Spleen (tissue), 11 donors: Measurements from ENCODE around the gene PTK6. TPM values are rescaled to one million over a fixed set of nuclear protein-coding genes. Genes with fewer than 3 reads are reported as not detected.

Experiments
- DNase-seq: peaks from one replicate; pipeline ENCODE4 v3.0.0-alpha.2; 2020
- H3K27ac ChIP-seq, 8 donors: fragments of 200-600 bp; sonication (generic) in 7 of 8; 1 replicate in 4 of 8; 2 replicates in 4 of 8; pipeline versions ENCODE4 v1.5.0 to v1.8.0; 2016 to 2021; ENCODE audit warnings: inconsistent platforms in 4 of 8, mild to moderate bottlenecking in 4 of 8, moderate library complexity in 1 of 8
- H3K27me3 ChIP-seq, 7 donors: fragments of 200-600 bp; sonication (generic) in 6 of 7; replicated peaks in 1 of 7; 1 replicate in 4 of 7; 2 replicates in 3 of 7; pipeline versions ENCODE4 v1.5.0 to v1.8.0; 2016 to 2021; ENCODE audit warnings: inconsistent platforms in 3 of 7, mild to moderate bottlenecking in 1 of 7
- H3K36me3 ChIP-seq, 6 donors: fragments of 200-600 bp; sonication (generic) in 5 of 6; 1 replicate in 4 of 6; 2 replicates in 2 of 6; pipeline versions ENCODE4 v1.5.0 to v1.8.0; 2016 to 2021; ENCODE audit warnings: inconsistent platforms in 2 of 6
- H3K4me1 ChIP-seq, 6 donors: fragments of 200-600 bp; sonication (generic) in 5 of 6; 1 replicate in 3 of 6; 2 replicates in 3 of 6; pipeline versions ENCODE4 v1.5.0 to v1.8.0; 2016 to 2021; ENCODE audit warnings: inconsistent platforms in 3 of 6
- H3K4me3 ChIP-seq, 8 donors: fragments of 200-600 bp; sonication (generic) in 7 of 8; 1 replicate in 4 of 8; 2 replicates in 4 of 8; pipeline versions ENCODE4 v1.5.0 to v1.8.0; 2016 to 2021; ENCODE audit warnings: inconsistent platforms in 4 of 8, mild to moderate bottlenecking in 4 of 8, moderate library complexity in 2 of 8
- H3K9me3 ChIP-seq, 8 donors: fragments of 200-600 bp; sonication (generic) in 7 of 8; 1 replicate in 4 of 8; 2 replicates in 4 of 8; pipeline versions ENCODE4 v1.5.0 to v1.8.0; 2016 to 2021; ENCODE audit warnings: inconsistent platforms in 4 of 8
- POLR2A ChIP-seq, 3 donors: fragments of 450-650 bp; IDR thresholded peaks; one replicate each; pipeline ENCODE4 v1.5.1; 2017; ENCODE audit warnings: antibody characterized with exemption in 3 of 3, mild to moderate bottlenecking in 1 of 3
- POLR2AphosphoS5 ChIP-seq, 3 donors: sonication (generic); formaldehyde crosslinking; IDR thresholded peaks; one replicate each; pipeline ENCODE4 v1.5.1; 2017; ENCODE audit warnings: antibody characterized with exemption in 3 of 3
- WGBS, 5 donors: extraction: QIAGEN DNeasy Blood & Tissue Kit in 3 of 5; methylation state at CpG; one replicate each; pipeline versions ENCODE4 v1.1.5 to v1.1.7; 2013 to 2018; 5-methylcytosine and 5-hydroxymethylcytosine counted together
- intact Hi-C: fragments of 100-400 bp; cut with DNase I; formaldehyde crosslinking; loops from one replicate; pipeline ENCODE4 v1.15.0; 2023; ENCODE audit warnings: low total_unique reads
- polyA plus RNA-seq, 3 donors: library from polyadenylated mRNA; stranded (reverse); fragments of 200-250 nt; gene quantifications; one replicate each; pipeline ENCODE4 v1.2.1, GENCODE V29; 2013
- total RNA-seq, 7 donors: library from RNA; depleted of rRNA in 3 of 7; stranded (reverse); fragments of >200 nt in 3 of 7; fragmentation: NEBNext Ultra II Directional in 4 of 7; extraction: Animal tissue kit (Norgen Biotek cat#: 25700) in 4 of 7; gene quantifications; one replicate each; pipeline versions ENCODE4 v1.1.0 to v1.2.1, GENCODE V29; 2016 to 2021
- TF ChIP-seq, protein P1 (sequence below), 11 experiments: fragments of 200-600 bp in 7 of 11; fragments of 450-650 bp in 4 of 11; sonication (generic) in 4 of 11; IDR thresholded peaks in 8 of 11; conservative IDR thresholded peaks in 3 of 11; 1 replicate in 7 of 11; 2 replicates in 4 of 11; pipeline versions ENCODE4 v1.4.0 to v1.8.0; 2016 to 2021; ENCODE audit warnings: antibody characterized with exemption in 11 of 11, inconsistent platforms in 4 of 11, mild to moderate bottlenecking in 1 of 11
- donor health status: healthy with polysubstance abuse.
- donor health status: DM: no; HTN: no; CAD: no; lungs with moderate emphysema.
- donor health status: DM: no; HTN: no; CAD: no.
- donor health status: Bipolar disorder and iron deficiency.
- donor health status: healthy.
- donor health status: DM: no; HTN: no; CAD: no.
- donor health status: DM: yes; HTN: yes; CAD: no.

PTK6 gene
- total and polyA plus RNA-seq, 10 donors = 0.20 to 1.0 (median 0.71) TPM

DNA sequence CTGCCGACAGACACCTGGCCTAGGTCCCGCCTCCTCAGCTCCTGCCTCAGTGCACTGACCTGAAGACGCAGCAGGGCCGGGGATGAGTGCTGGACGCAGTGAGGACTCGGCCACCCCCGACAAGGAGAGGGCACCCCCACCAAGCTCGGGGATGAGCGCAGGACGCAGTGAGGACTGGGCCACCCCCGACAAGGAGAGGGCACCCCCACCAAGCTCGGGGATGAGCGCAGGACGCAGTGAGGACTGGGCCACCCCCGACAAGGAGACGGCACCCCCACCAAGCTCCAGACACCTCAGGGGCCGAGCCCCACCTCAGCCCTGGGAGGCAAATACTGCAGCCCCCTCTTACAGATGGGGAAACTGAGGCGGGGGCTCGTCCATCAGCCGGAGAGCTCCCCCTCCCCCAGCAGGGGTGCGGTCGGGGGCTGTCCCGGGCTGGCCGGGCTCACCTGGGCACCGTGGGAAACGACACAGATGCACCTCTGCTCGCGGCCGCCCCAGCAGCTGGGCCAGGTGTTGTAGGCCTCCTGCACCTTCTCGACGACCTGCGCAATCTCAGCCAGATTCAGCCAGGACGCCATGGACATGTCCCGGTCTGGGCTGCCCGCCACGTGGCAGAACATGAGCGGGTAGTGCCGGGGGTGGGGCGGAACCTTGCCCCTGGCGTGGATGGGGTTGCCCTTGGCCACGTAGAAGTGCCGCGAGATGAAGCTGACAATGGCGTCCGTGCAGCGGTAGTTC, 29.4 kb upstream of the PTK6 start:
- H3K27me3 ChIP-seq = no peaks in the 10 kb centered on the region
- peak overlapping the region in 1 of 8 donors; percentile 65 for H3K4me3 ChIP-seq
- H3K4me1 ChIP-seq = peaks cover 16 to 63% (median 44%) of the 10 kb centered on the region in 6 donors
- intact Hi-C loops = no loop called here
- TF ChIP-seq, protein P1, sequence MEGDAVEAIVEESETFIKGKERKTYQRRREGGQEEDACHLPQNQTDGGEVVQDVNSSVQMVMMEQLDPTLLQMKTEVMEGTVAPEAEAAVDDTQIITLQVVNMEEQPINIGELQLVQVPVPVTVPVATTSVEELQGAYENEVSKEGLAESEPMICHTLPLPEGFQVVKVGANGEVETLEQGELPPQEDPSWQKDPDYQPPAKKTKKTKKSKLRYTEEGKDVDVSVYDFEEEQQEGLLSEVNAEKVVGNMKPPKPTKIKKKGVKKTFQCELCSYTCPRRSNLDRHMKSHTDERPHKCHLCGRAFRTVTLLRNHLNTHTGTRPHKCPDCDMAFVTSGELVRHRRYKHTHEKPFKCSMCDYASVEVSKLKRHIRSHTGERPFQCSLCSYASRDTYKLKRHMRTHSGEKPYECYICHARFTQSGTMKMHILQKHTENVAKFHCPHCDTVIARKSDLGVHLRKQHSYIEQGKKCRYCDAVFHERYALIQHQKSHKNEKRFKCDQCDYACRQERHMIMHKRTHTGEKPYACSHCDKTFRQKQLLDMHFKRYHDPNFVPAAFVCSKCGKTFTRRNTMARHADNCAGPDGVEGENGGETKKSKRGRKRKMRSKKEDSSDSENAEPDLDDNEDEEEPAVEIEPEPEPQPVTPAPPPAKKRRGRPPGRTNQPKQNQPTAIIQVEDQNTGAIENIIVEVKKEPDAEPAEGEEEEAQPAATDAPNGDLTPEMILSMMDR (IDR thresholded peaks at IDR 0.05 in 8 of 11, conservative IDR thresholded peaks at IDR 0.05 in 3 of 11) = no peak
- no peak for TF ChIP-seq POLR2A (IDR thresholded peaks at IDR 0.05)
- TF ChIP-seq POLR2AphosphoS5 (IDR thresholded peaks at IDR 0.05) = no peak
- WGBS, 5 donors = 89 to 91% (median 90%) methylated on average over 30 to 46 of the region's 46 CpGs
- H3K27ac ChIP-seq = peak overlapping the region in 4 of 8 donors; percentile 82 to 90 (median 86)
- peaks cover 3 to 94% (median 52%) of the 10 kb centered on the region in 6 donors for H3K36me3 ChIP-seq
- peak; percentile 89 for DNase-seq
- H3K9me3 ChIP-seq = no peaks in the 10 kb centered on the region

DNA sequence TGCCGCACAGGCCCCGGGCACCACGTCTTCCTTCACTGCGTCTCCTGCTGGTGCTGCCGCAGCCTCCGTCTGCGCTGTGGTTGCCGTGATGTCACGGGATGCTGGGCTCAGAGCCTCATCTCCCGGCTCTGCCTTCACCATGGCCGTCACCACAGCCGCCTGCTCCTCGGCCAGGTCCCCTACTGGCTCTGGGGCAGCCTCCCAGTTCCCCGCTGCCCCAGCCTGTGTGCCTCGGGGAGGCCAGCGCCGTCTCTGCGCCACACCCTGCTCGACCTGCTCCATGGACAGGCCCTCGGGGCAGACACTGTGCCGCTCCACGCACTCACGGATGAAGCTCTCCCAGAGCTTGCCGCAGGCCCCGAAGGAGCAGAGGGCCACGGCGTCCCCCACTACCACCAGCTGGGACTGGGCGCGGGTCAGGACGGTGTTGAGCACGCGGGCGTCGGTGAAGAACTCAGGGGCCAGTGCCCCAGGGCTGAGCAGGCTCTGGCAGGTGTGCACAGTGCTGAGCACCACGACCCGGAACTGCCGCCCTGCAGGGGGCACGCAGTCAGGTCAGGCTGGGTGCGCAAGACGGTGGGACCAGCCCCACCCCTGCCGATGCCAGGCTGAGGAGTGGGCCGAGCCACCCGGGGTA, 28.6 kb upstream of the PTK6 start:
- no peaks in the 10 kb centered on the region for H3K9me3 ChIP-seq
- H3K4me1 ChIP-seq = peaks cover 16 to 62% (median 43%) of the 10 kb centered on the region in 6 donors
- TF ChIP-seq POLR2A (IDR thresholded peaks at IDR 0.05) (no peak), POLR2AphosphoS5 (IDR thresholded peaks at IDR 0.05) (peak in 1 of 3 donors; percentile 16)
- peak; percentile 77 for DNase-seq
- no peak overlapping the region for H3K4me3 ChIP-seq
- 91 to 97% (median 96%) methylated on average over 19 to 43 of the region's 43 CpGs for WGBS, 5 donors
- intact Hi-C loops = no loop called here
- H3K27me3 ChIP-seq = no peaks in the 10 kb centered on the region
- H3K27ac ChIP-seq = no peak overlapping the region
- peaks cover 3 to 99% (median 60%) of the 10 kb centered on the region in 6 donors for H3K36me3 ChIP-seq

DNA sequence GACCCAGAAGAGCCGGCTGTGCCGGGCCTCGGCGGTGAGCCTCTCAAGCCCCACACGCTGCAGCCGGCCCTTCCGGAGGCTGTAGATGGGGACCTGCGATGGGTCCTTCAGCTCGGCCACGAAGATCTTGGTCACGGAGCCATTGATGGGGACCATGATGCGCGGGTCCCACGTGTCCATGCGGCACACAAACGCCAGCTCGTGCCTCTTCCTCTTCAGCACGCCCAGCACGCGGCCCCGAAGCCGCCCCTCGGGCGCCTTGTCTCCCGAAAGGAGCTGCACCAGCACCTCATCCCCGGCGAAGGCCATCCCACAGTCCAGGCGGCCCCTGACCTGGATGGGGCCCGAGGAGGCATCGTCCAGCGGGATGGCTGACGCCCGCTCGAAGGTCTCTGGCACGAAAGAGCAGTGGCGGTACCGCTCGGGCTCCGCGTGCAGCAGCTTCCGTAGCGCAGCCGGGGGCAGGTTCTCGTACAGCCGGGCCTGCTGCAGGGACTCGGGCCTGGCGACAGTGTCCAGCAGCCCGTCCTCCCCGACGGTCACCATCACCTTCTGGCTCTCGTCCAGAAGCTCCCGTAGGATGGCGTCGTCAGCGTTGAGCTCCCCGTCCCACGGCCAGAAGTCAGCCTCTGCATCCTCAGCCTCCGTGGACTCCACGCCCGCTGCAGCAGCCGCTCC, 28.0 kb upstream of the PTK6 start:
- Histone ChIP-seq H3K27me3 (no peaks in the 10 kb centered on the region), H3K4me1 (peaks cover 16 to 55% (median 37%) of the 10 kb centered on the region in 6 donors), H3K9me3 (no peaks in the 10 kb centered on the region), H3K36me3 (peaks cover 3 to 99% (median 66%) of the 10 kb centered on the region in 6 donors), H3K27ac (no peak overlapping the region), H3K4me3 (no peak overlapping the region)
- intact Hi-C loops = no loop called here
- DNase-seq = peak; percentile 78
- 95 to 98% (median 95%) methylated on average over 41 to 61 of the region's 61 CpGs for WGBS, 5 donors
- TF ChIP-seq, protein P1 (IDR thresholded peaks at IDR 0.05 in 8 of 11, conservative IDR thresholded peaks at IDR 0.05 in 3 of 11) = no peak
- TF ChIP-seq POLR2AphosphoS5 (IDR thresholded peaks at IDR 0.05) = peak in 1 of 3 donors; percentile 50

DNA sequence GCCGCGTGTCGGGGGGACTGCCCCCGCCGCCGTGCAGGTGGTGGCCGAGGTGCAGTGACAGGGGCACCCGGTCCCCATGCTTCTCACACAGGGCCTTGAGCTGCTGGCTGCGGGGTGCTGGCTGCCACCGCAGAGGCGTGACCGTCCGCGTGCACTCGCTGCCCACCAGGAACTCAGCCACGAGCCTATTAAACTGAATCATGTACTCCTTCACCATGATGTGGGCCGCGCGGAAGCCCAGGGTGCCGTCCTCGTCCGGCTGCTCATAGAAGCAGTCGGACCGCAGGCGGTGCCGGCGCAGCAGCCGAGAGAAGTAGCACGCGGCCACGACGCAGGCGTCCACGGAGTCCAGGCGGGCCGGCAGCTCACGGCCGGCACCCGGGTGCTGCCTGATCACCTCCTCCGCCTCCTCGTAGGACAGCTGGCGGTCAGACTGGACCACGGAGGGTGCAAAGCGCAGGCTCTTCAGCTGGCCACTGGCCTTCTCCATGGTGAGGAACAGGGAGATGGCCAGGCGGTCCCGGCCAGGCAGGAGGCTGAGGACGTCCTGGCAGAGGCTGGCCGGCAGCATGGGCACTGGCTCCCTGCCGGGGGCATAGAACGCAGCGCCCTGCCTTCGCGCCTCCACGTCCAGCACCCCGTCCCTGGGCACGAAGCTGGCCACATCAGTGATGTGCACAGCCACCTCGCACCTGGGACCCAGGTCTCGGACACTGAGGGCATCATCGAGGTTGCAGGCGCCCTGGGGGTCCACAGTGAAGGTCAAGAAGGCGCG, 27.0 kb upstream of the PTK6 start:
- 91 to 97% (median 96%) methylated on average over 46 to 62 of the region's 62 CpGs for WGBS, 5 donors
- peak; percentile 79 for DNase-seq
- H3K4me3 ChIP-seq = no peak overlapping the region
- TF ChIP-seq, protein P1 (IDR thresholded peaks at IDR 0.05 in 8 of 11, conservative IDR thresholded peaks at IDR 0.05 in 3 of 11) = no peak
- no peak for TF ChIP-seq POLR2A (IDR thresholded peaks at IDR 0.05)
- peak in 1 of 3 donors; percentile 3 for TF ChIP-seq POLR2AphosphoS5 (IDR thresholded peaks at IDR 0.05)
- H3K27me3 ChIP-seq = no peaks in the 10 kb centered on the region
- H3K4me1 ChIP-seq = peaks cover 10 to 46% (median 29%) of the 10 kb centered on the region in 6 donors
- intact Hi-C loops = no loop called here
- no peaks in the 10 kb centered on the region for H3K9me3 ChIP-seq
- H3K36me3 ChIP-seq = peaks cover 3 to 99% (median 72%) of the 10 kb centered on the region in 6 donors
- H3K27ac ChIP-seq = no peak overlapping the region
